ENCODE data around the gene PRDM16. TPM values are rescaled to one million over a fixed set of nuclear protein-coding genes. Genes with fewer than 3 reads are reported as not detected.
A peak's percentile ranks its signal among the peaks of the same experiment; 100 is the strongest.

The PRDM16 gene
- total and polyA plus RNA-seq, 2 of the 13 experiments (the other 11 are each of a cell fraction or from before 2014, with no cell fraction given), result 0.15 to 0.81 TPM

DNA sequence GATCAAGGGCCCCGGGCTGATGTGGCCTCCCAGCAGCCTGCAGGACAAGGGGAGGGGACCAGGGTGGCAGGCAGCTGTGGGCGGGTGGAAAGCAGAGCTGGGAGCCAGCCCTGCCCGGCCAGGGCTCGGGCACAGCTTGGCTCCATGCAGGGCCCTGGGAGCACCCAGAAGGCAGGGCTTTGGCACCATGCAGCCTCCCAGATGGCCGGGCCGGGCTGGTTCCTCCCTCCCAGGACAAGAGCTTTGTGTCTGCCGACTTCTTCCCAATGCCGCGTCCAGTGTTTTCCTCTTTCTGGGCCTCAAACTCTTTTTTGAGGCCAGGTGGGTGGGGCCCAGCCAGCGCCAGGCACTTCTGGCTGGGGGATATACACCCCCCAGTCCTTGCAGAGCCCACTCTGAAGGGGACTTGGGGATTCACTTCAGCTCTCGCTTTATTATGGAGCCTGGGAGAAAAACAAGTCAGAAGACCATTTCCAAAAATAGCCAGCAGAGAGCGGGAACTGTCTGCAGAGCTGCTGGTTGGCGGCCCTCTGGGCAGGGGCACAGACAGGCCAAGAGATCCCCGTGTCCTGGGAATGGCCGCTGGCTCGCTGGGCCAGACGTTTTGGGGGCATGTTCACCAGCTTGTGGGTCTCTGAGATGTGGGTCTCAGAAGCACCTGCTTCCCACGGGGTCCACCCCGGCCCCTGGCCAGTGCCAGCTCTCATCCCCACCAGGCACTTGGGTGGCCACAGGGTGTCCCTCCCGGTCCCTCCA, 281.7 kb downstream of the PRDM16 start (continued):
- TF ChIP-seq, protein P1, sequence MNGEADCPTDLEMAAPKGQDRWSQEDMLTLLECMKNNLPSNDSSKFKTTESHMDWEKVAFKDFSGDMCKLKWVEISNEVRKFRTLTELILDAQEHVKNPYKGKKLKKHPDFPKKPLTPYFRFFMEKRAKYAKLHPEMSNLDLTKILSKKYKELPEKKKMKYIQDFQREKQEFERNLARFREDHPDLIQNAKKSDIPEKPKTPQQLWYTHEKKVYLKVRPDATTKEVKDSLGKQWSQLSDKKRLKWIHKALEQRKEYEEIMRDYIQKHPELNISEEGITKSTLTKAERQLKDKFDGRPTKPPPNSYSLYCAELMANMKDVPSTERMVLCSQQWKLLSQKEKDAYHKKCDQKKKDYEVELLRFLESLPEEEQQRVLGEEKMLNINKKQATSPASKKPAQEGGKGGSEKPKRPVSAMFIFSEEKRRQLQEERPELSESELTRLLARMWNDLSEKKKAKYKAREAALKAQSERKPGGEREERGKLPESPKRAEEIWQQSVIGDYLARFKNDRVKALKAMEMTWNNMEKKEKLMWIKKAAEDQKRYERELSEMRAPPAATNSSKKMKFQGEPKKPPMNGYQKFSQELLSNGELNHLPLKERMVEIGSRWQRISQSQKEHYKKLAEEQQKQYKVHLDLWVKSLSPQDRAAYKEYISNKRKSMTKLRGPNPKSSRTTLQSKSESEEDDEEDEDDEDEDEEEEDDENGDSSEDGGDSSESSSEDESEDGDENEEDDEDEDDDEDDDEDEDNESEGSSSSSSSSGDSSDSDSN (CRISPR knock-in tag; IDR thresholded peaks at IDR 0.05), result no peak
- no peak for TF ChIP-seq RBAK (CRISPR knock-in tag; IDR thresholded peaks at IDR 0.05)
- no peak for TF ChIP-seq DMAP1 (CRISPR knock-in tag; IDR thresholded peaks at IDR 0.05)
- no peak for TF ChIP-seq FOXA1 (IDR thresholded peaks at IDR 0.05)
- TF ChIP-seq FOXA1 (CRISPR knock-in tag; IDR thresholded peaks at IDR 0.05), result no peak
- TF ChIP-seq, protein P2, sequence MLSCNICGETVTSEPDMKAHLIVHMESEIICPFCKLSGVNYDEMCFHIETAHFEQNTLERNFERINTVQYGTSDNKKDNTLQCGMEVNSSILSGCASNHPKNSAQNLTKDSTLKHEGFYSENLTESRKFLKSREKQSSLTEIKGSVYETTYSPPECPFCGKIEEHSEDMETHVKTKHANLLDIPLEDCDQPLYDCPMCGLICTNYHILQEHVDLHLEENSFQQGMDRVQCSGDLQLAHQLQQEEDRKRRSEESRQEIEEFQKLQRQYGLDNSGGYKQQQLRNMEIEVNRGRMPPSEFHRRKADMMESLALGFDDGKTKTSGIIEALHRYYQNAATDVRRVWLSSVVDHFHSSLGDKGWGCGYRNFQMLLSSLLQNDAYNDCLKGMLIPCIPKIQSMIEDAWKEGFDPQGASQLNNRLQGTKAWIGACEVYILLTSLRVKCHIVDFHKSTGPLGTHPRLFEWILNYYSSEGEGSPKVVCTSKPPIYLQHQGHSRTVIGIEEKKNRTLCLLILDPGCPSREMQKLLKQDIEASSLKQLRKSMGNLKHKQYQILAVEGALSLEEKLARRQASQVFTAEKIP (CRISPR knock-in tag; IDR thresholded peaks at IDR 0.05; ENCODE audit: borderline replicate concordance), result no peak
- TF ChIP-seq HOXA9 (CRISPR knock-in tag; IDR thresholded peaks at IDR 0.05; ENCODE audit: borderline replicate concordance), result no peak
- no peak for TF ChIP-seq IRF2 (CRISPR knock-in tag; IDR thresholded peaks at IDR 0.05)
- TF ChIP-seq, protein P3, sequence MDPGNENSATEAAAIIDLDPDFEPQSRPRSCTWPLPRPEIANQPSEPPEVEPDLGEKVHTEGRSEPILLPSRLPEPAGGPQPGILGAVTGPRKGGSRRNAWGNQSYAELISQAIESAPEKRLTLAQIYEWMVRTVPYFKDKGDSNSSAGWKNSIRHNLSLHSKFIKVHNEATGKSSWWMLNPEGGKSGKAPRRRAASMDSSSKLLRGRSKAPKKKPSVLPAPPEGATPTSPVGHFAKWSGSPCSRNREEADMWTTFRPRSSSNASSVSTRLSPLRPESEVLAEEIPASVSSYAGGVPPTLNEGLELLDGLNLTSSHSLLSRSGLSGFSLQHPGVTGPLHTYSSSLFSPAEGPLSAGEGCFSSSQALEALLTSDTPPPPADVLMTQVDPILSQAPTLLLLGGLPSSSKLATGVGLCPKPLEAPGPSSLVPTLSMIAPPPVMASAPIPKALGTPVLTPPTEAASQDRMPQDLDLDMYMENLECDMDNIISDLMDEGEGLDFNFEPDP (CRISPR knock-in tag; conservative IDR thresholded peaks at IDR 0.05), result no peak
- TF ChIP-seq HNRNPL (IDR thresholded peaks at IDR 0.05; ENCODE audit: low read depth, low read length), result peak; percentile 86
- TF ChIP-seq, protein P4, sequence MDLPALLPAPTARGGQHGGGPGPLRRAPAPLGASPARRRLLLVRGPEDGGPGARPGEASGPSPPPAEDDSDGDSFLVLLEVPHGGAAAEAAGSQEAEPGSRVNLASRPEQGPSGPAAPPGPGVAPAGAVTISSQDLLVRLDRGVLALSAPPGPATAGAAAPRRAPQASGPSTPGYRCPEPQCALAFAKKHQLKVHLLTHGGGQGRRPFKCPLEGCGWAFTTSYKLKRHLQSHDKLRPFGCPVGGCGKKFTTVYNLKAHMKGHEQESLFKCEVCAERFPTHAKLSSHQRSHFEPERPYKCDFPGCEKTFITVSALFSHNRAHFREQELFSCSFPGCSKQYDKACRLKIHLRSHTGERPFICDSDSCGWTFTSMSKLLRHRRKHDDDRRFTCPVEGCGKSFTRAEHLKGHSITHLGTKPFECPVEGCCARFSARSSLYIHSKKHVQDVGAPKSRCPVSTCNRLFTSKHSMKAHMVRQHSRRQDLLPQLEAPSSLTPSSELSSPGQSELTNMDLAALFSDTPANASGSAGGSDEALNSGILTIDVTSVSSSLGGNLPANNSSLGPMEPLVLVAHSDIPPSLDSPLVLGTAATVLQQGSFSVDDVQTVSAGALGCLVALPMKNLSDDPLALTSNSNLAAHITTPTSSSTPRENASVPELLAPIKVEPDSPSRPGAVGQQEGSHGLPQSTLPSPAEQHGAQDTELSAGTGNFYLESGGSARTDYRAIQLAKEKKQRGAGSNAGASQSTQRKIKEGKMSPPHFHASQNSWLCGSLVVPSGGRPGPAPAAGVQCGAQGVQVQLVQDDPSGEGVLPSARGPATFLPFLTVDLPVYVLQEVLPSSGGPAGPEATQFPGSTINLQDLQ (CRISPR knock-in tag; IDR thresholded peaks at IDR 0.05), result no peak
- TF ChIP-seq TBP (CRISPR knock-in tag; IDR thresholded peaks at IDR 0.05), result no peak
- no peak for TF ChIP-seq CBX2 (IDR thresholded peaks at IDR 0.05; ENCODE audit: low read depth, low read length)
- no peak for TF ChIP-seq CBX2 (CRISPR knock-in tag; IDR thresholded peaks at IDR 0.05; ENCODE audit: low read depth)
- no peak for TF ChIP-seq ZNF367 (CRISPR knock-in tag; IDR thresholded peaks at IDR 0.05; ENCODE audit: borderline replicate concordance)
- TF ChIP-seq, protein P5, sequence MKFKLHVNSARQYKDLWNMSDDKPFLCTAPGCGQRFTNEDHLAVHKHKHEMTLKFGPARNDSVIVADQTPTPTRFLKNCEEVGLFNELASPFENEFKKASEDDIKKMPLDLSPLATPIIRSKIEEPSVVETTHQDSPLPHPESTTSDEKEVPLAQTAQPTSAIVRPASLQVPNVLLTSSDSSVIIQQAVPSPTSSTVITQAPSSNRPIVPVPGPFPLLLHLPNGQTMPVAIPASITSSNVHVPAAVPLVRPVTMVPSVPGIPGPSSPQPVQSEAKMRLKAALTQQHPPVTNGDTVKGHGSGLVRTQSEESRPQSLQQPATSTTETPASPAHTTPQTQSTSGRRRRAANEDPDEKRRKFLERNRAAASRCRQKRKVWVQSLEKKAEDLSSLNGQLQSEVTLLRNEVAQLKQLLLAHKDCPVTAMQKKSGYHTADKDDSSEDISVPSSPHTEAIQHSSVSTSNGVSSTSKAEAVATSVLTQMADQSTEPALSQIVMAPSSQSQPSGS (CRISPR knock-in tag; IDR thresholded peaks at IDR 0.05), result no peak
- TF ChIP-seq RBFOX2 (IDR thresholded peaks at IDR 0.05; ENCODE audit: low read depth, low read length), result peak; percentile 44; the same call in 1 of the 2 replicates
- TF ChIP-seq, protein P6, sequence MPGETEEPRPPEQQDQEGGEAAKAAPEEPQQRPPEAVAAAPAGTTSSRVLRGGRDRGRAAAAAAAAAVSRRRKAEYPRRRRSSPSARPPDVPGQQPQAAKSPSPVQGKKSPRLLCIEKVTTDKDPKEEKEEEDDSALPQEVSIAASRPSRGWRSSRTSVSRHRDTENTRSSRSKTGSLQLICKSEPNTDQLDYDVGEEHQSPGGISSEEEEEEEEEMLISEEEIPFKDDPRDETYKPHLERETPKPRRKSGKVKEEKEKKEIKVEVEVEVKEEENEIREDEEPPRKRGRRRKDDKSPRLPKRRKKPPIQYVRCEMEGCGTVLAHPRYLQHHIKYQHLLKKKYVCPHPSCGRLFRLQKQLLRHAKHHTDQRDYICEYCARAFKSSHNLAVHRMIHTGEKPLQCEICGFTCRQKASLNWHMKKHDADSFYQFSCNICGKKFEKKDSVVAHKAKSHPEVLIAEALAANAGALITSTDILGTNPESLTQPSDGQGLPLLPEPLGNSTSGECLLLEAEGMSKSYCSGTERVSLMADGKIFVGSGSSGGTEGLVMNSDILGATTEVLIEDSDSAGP (CRISPR knock-in tag; IDR thresholded peaks at IDR 0.05; ENCODE audit: borderline replicate concordance), result 0 out of 2 replicates have a peak, but pooled peaks have one; percentile 43
